Cardiac atrium fibroblast (primary cell): ENCODE data around the gene SLC17A8. TPM values are rescaled to one million over a fixed set of nuclear protein-coding genes. Genes with fewer than 3 reads are reported as not detected.

Source experiments
- total RNA-seq: library from RNA; depleted of rRNA; stranded (reverse); fragments of >200 nt; gene quantifications from 2 replicates; pipeline ENCODE4 v1.2.3, GENCODE V29; 2015

SLC17A8 gene
- total RNA-seq = not detected in 2 replicates

GRCh38 chr12:100356644-100357223 lies at the start of gene SLC17A8:
SLC17A8 (plus strand) TSS chr12:100357074; CDS start chr12:100357392, 318 bp downstream.

Other genes with a start within 250 kb of the SLC17A8 start
- 13.4 and 22.7 TPM in 2 replicates for gene BLTP3B, start 214.2 kb upstream of the SLC17A8 start, total RNA-seq
- gene ACTR6, start 156.3 kb upstream of the SLC17A8 start, total RNA-seq = 7.9 and 10.2 TPM in 2 replicates
- not detected in 2 replicates for gene DEPDC4, start 90.0 kb upstream of the SLC17A8 start, total RNA-seq
- 20.3 and 36.3 TPM in 2 replicates for gene SCYL2, start 89.9 kb upstream of the SLC17A8 start, total RNA-seq
- gene NR1H4, start 116.8 kb downstream of the SLC17A8 start, total RNA-seq = not detected in 2 replicates
- 4.2 and 5.2 TPM in 2 replicates for gene GAS2L3, start 216.6 kb downstream of the SLC17A8 start, total RNA-seq